Measurements from ENCODE around the gene PDF. TPM values are rescaled to one million over a fixed set of nuclear protein-coding genes. Genes with fewer than 3 reads are reported as not detected.

PDF gene
- total RNA-seq, 4 donors from 2014 or later, result 17.7 to 23.3 (median 18.9) TPM

DNA sequence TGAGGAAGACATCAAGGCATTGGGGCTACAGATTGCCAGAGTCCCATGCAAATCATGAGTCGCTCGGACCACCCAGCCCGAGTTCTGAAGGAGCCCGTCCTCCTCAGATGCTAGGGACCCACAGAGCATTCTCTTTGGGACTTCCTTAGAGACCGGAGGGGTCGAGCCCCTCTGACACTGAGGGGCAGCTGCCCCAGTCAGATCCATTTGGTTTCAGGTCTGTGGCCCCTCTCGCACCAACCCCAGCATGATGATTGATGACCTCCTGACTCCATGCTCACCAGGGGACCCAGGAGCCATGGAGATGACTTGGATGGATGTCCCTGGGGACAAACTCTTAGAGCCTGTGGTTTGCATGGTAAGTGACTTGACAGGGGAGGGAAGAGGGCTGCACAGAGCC lies 8.0 kb downstream of the PDF start:
- H3K9me3 ChIP-seq, result no peaks in the 10 kb centered on the region
- H3K27me3 ChIP-seq, result no peaks in the 10 kb centered on the region
- H3K27ac ChIP-seq, result no peak overlapping the region
- H3K36me3 ChIP-seq, result peaks cover 0 to 81% (median 2%) of the 10 kb centered on the region in 3 donors
- DNase-seq, result peak in 1 of 3 donors; percentile 42
- TF ChIP-seq POLR2A (IDR thresholded peaks at IDR 0.05), result no peak
- TF ChIP-seq, protein P1, sequence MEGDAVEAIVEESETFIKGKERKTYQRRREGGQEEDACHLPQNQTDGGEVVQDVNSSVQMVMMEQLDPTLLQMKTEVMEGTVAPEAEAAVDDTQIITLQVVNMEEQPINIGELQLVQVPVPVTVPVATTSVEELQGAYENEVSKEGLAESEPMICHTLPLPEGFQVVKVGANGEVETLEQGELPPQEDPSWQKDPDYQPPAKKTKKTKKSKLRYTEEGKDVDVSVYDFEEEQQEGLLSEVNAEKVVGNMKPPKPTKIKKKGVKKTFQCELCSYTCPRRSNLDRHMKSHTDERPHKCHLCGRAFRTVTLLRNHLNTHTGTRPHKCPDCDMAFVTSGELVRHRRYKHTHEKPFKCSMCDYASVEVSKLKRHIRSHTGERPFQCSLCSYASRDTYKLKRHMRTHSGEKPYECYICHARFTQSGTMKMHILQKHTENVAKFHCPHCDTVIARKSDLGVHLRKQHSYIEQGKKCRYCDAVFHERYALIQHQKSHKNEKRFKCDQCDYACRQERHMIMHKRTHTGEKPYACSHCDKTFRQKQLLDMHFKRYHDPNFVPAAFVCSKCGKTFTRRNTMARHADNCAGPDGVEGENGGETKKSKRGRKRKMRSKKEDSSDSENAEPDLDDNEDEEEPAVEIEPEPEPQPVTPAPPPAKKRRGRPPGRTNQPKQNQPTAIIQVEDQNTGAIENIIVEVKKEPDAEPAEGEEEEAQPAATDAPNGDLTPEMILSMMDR (IDR thresholded peaks at IDR 0.05), result no peak
- H3K4me1 ChIP-seq, result peaks cover 0 to 26% (median 0%) of the 10 kb centered on the region in 4 donors
- no peak overlapping the region for H3K4me3 ChIP-seq

GRCh38 chr16:69321080-69321479 lies 9.3 kb downstream of the PDF start:
- no peak overlapping the region for H3K27ac ChIP-seq
- DNase-seq, result peak in 1 of 3 donors; percentile 43
- H3K27me3 ChIP-seq, result no peaks in the 10 kb centered on the region
- H3K36me3 ChIP-seq, result peaks cover 0 to 94% (median 2%) of the 10 kb centered on the region in 3 donors
- peaks cover 0 to 13% (median 0%) of the 10 kb centered on the region in 4 donors for H3K4me1 ChIP-seq
- no peak overlapping the region for H3K4me3 ChIP-seq
- no peaks in the 10 kb centered on the region for H3K9me3 ChIP-seq
- TF ChIP-seq, protein P1 (IDR thresholded peaks at IDR 0.05), result no peak

GRCh38 chr16:69320740-69321073 lies 9.7 kb downstream of the PDF start:
- H3K27ac ChIP-seq, result no peak overlapping the region
- H3K36me3 ChIP-seq, result peaks cover 0 to 98% (median 2%) of the 10 kb centered on the region in 3 donors
- H3K4me3 ChIP-seq, result no peak overlapping the region
- peaks cover 0 to 9% (median 0%) of the 10 kb centered on the region in 4 donors for H3K4me1 ChIP-seq
- no peaks in the 10 kb centered on the region for H3K27me3 ChIP-seq
- peak in 1 of 3 donors; percentile 41 for DNase-seq
- H3K9me3 ChIP-seq, result no peaks in the 10 kb centered on the region
- TF ChIP-seq, protein P1 (IDR thresholded peaks at IDR 0.05), result no peak
- TF ChIP-seq POLR2A (IDR thresholded peaks at IDR 0.05), result no peak

- Histone ChIP-seq H3K9me3 (no peaks in the 10 kb centered on the region), H3K36me3 (peaks cover 0 to 99% (median 2%) of the 10 kb centered on the region in 3 donors), H3K27me3 (no peaks in the 10 kb centered on the region), H3K4me1 (peaks cover 0 to 6% (median 0%) of the 10 kb centered on the region in 4 donors), H3K4me3 (no peak overlapping the region), H3K27ac (no peak overlapping the region)
- no peak for TF ChIP-seq POLR2A (IDR thresholded peaks at IDR 0.05)
- TF ChIP-seq, protein P1 (IDR thresholded peaks at IDR 0.05), result no peak
- peak in 1 of 3 donors; percentile 43 for DNase-seq
Measured at GRCh38 chr16:69319826-69320739, 10.3 kb downstream of the PDF start.

DNA sequence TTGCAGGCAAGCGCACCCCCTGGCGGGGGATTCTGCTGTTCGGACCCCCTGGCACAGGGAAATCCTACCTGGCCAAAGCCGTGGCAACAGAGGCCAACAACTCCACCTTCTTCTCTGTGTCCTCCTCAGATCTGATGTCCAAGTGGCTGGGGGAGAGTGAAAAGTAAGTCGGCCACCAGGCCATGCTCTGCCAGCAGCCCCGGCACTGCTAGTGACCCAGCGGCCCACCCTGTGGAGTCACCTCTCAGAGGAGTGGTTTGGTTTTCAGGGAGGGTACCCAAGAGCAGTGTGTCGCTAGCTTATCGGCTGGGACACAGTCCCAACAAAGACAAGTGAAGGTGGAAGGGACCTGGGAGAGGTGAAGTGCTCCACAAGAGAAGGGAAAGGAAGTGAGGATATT lies 11.0 kb downstream of the PDF start:
- peaks cover 0 to 99% (median 2%) of the 10 kb centered on the region in 3 donors for H3K36me3 ChIP-seq
- peak in 1 of 3 donors; percentile 40 for DNase-seq
- H3K9me3 ChIP-seq, result no peaks in the 10 kb centered on the region
- no peak overlapping the region for H3K27ac ChIP-seq
- no peak for TF ChIP-seq POLR2A (IDR thresholded peaks at IDR 0.05)
- TF ChIP-seq, protein P1 (IDR thresholded peaks at IDR 0.05), result no peak
- no peak overlapping the region for H3K4me3 ChIP-seq
- H3K27me3 ChIP-seq, result no peaks in the 10 kb centered on the region
- peaks cover 0 to under 1% (median 0%) of the 10 kb centered on the region in 4 donors for H3K4me1 ChIP-seq

Measured in Peyer's patch (tissue), 4 donors.